T47D (cell line): ENCODE data around the gene LRRC27.

ENCODE experiments used
- DNase-seq, 2 experiments: peaks; one replicate each; pipeline versions ENCODE4 v3.0.0 to v3.0.0-alpha.2; 2011 to 2012; ENCODE audit warnings: low read depth in 1 of 2, low spot score in 1 of 2
- JUND ChIP-seq: IDR thresholded peaks from 2 replicates; pipeline ENCODE4 v1.6.1; 2012; ENCODE audit warnings: low read depth
- in situ Hi-C: cut with HindIII; loops from 2 replicates; pipeline ENCODE4 v1.10.0; 2016; ENCODE audit warnings: low sequenced_read_pairs, low pct_unique_long_range_greater_than_20kb

The LRRC27 gene

GRCh38 chr10:132305654-132306342 lies 26.2 kb upstream of the LRRC27 start:
- no peak for DNase-seq
- in situ Hi-C loops, result no loop called here
- TF ChIP-seq JUND, result no peak

GRCh38 chr10:132306343-132306685 lies 25.7 kb upstream of the LRRC27 start:
- in situ Hi-C loops, result no loop called here
- DNase-seq, result no peak
- no peak for TF ChIP-seq JUND

GRCh38 chr10:132306864-132307751 lies 24.9 kb upstream of the LRRC27 start:
- DNase-seq, result peak; percentile 68 to 84
- in situ Hi-C loops, result no loop called here
- no peak for TF ChIP-seq JUND

DNA sequence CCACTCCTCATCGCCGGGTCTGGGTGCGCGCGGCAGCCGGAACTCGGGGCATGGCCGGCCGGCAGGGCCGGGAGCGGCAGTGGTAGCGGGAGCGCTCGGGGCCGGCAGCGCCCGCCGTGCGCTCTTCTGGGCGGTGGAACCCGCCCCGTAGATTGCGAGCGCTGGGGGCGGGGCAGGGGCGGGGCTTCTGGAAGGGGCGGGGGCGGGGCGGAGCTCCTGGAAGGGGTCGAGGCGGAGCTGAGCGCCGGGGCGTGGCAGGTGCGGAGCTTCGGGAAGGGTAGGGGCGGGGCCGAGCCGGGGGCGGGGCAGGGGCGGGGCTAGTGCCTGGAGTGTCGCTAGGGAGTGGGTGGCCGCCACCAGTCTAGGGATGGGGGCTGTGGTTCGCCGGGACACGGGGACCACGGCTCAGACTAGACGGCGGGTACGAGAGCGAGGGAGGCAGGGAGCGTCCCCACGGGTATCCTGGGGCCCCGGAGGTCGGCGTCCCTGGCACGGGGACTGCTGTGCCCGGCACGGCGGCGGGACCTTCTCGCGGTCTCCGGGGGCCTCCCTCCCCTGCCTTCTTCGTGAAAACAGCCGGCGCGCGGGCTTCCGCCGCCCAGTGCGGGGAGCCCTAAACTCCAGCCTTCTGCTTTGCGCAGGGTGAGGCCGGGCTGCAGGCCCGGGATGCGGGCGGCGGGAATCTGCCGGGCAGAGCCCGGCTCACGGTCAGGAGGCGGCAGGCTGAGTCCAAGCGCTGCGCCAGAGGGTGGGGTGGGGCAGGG lies 24.0 kb upstream of the LRRC27 start, which contains the start of gene STK32C:
TSS of gene STK32C (minus strand) at position 128 of the 764 bp plus-strand sequence. CDS start at position 11, 117 bp downstream.
- in situ Hi-C loops, result no loop called here
- DNase-seq, result peak; percentile 88 to 94
- TF ChIP-seq JUND, result no peak

GRCh38 chr10:132308587-132309470 lies 23.2 kb upstream of the LRRC27 start:
- in situ Hi-C loops, result no loop called here

DNA sequence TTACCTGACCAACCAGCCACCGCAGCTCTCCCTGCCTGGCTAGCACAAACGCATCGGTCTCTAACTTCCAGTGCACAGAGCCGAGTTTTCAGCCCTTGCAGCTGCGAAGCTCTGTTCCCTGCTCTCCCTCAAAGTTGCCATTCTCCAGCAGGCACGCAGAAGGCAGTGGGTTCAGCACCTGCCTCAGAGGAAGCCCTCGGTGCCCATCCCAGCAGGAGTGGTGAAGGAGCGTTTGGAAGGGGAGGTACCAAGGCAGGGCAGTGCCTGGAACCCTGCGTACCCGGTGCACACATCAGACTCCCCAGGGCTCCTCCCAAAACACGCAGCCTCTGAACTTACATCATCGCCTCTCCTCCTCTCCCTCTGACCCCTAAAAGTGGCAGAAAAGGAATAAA lies 22.5 kb upstream of the LRRC27 start:
- TF ChIP-seq JUND, result no peak
- in situ Hi-C loops, result no loop called here
- DNase-seq, result no peak

More at GRCh38 chr10:132308587-132309470, 23.2 kb upstream of the LRRC27 start:
- DNase-seq, result no peak
- no peak for TF ChIP-seq JUND

DNA sequence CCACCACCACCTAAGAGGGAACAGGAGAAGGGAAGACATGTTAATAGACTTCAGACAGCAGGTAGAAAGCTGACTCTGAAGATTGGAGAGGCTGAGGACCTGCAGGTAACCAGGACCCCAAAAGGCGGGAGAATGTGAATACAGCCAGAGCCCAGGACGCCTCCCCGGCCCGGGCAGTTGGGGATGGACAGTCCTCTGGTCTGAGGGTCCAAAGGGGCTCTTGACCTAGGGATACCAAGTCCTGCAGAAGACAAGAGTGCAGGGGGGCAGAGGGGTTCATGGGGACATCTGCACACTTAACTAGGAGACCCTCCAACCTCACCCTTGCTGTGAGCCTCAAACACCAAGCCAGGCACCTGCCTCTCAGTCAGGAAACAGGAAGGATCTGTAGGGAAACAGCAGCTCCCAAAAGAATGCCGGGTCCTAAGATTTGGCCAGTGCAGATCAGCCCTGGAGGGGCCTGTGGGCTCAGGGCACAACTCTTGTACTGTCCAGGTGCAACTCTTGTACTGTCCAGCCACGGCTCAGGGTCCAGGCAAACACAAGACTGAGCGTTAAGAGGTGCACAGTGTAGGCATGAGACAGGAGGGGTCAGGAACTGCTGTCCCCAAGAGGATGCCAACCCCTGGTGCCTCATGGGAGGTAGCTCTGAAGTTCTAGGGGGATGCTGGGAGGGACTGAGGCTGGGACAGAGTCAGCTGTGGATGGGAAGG lies 22.0 kb upstream of the LRRC27 start:
- no peak for DNase-seq
- in situ Hi-C loops, result no loop called here
- TF ChIP-seq JUND, result no peak

DNA sequence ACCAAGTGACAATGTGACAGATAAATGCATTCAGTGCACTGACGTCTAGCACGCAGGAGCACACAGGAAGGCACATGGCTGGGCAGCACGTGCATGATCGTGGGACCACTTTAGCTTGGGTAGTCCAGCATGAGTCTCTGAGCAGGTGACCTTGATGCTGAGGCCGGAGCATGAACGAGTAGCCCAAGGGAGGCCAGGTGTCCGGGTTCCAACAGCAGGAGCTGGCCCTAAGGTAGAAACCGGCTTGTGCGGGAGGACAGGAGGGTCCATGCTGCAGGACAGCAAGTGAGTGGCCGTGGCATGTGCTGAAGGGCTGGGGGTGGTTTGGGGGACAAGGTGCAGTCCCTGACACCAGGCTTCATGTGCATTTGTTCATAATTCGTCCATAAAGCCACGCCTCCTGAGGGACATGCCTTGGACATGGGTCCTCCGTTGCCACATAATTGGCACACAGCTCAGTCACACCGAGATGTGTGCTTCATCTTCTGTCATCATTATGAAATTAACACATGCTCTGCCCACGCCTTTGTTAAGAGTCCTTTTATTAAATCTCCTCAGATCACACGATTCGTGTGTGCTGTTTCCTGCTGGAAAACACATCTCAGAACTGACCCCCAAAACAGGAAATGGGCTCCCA lies 21.2 kb upstream of the LRRC27 start:
- no peak for TF ChIP-seq JUND
- DNase-seq, result no peak
- in situ Hi-C loops, result no loop called here

GRCh38 chr10:132311338-132311939 lies 20.6 kb upstream of the LRRC27 start:
- no peak for TF ChIP-seq JUND
- peak in 1 of 2 experiments; percentile 23 for DNase-seq
- in situ Hi-C loops, result no loop called here

- no peak for DNase-seq
- in situ Hi-C loops, result no loop called here
- TF ChIP-seq JUND, result no peak
These were observed 18.7 kb upstream of the LRRC27 start for GRCh38 chr10:132313305-132313704.
